Measurements from ENCODE around the gene C1QTNF1. TPM values are rescaled to one million over a fixed set of nuclear protein-coding genes. Genes with fewer than 3 reads are reported as not detected.

C1QTNF1 gene
- total RNA-seq, 2 experiments from 2014 or later = not detected

DNA sequence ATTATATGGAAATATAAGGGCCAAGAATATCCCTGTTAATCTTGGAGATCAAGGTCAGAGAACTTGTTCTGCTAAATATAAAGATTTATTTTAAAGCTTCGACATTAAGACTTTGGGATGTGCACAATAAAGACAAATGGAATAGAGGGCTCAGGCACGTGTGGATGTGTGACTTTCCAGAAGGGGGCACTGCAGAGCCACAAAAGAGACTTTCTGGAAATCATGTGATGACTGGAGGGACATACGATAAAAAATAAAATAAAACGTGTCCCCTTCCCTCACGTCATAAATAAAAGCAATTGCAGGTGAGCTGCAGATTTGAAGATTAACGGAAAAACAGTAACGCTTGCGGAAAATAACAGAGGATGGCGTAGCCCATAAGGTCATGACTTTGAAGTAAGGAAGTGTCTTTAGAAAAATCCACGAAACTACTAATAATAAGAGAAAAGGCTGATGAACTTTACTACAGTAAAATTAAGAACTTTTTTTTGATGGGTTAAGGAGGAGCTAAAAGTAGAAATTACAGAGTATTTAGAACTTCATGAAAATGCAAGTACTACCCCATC, 41.2 kb downstream of the C1QTNF1 start:
- no peaks in the 10 kb centered on the region for H3K36me3 Mint-ChIP-seq (ENCODE audit: low read depth)
- no peaks in the 10 kb centered on the region for H3K27me3 Mint-ChIP-seq
- no peak for ATAC-seq (ENCODE audit: poor library complexity)
- H3K27ac Mint-ChIP-seq = no peak overlapping the region
- peaks cover 3% of the 10 kb centered on the region for H3K4me1 Mint-ChIP-seq (ENCODE audit: low read depth)
- TF ChIP-seq, protein P1, sequence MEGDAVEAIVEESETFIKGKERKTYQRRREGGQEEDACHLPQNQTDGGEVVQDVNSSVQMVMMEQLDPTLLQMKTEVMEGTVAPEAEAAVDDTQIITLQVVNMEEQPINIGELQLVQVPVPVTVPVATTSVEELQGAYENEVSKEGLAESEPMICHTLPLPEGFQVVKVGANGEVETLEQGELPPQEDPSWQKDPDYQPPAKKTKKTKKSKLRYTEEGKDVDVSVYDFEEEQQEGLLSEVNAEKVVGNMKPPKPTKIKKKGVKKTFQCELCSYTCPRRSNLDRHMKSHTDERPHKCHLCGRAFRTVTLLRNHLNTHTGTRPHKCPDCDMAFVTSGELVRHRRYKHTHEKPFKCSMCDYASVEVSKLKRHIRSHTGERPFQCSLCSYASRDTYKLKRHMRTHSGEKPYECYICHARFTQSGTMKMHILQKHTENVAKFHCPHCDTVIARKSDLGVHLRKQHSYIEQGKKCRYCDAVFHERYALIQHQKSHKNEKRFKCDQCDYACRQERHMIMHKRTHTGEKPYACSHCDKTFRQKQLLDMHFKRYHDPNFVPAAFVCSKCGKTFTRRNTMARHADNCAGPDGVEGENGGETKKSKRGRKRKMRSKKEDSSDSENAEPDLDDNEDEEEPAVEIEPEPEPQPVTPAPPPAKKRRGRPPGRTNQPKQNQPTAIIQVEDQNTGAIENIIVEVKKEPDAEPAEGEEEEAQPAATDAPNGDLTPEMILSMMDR (IDR thresholded peaks at IDR 0.05) = peak; percentile 48
- no peaks in the 10 kb centered on the region for H3K4me1 ChIP-seq (ENCODE audit: insufficient read depth, low read length)
- no peaks in the 10 kb centered on the region for H3K9me3 Mint-ChIP-seq
- DNase-seq = peak in 13 of 14 experiments; percentile 40 to 80 (median 49)
- no peaks in the 10 kb centered on the region for H3K9me3 ChIP-seq (ENCODE audit: control insufficient read depth in 1 of 2, insufficient read depth in 1 of 2, low read length in 2 of 2)
- H3K27me3 ChIP-seq (ENCODE audit: control insufficient read depth in 1 of 2, insufficient read depth in 2 of 2, low read length in 2 of 2) = no peaks in the 10 kb centered on the region
- H3K4me3 ChIP-seq (ENCODE audit: low read length) = no peak overlapping the region
- no peak overlapping the region for H3K27ac ChIP-seq (ENCODE audit: low read depth in 1 of 2, low read length in 2 of 2)
- H3K4me3 Mint-ChIP-seq = no peak overlapping the region
- ChIA-PET CTCF (interaction anchor here (0.8 to 1.8 kb wide), 8 partner anchors 9 to 336 kb away, joined by 3 to 9 read pairs (median 4); partner anchors contain the start of gene ENGASE), POLR2A (no interaction called here)
- no peaks in the 10 kb centered on the region for H3K36me3 ChIP-seq (ENCODE audit: insufficient read depth, low read length)
- intact Hi-C loops (cut with DNase I, micrococcal nuclease) = no loop called here

DNA sequence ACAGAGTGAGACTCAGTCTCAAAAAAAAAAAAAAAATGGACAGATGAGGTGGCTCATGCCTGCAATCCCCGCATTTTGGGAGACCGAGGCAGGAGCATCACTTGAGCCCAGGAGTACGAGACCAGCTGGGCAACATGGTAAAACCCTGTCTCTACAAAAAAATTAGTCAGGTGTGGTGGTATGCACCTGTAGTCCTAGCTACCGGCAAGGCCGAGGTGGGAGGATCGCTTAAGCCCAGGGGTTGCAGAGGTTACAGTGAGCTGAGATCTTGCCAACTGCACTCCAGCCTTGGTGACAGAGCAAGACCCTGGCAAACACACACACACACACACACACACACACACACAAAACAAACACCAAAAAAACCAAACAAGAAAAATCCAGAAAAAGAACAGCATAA, 43.0 kb downstream of the C1QTNF1 start:
- ChIA-PET CTCF (interaction anchor here (1.0 to 1.8 kb wide), 3 partner anchors 21 to 327 kb away, joined by 3 to 5 read pairs (median 4); no protein-coding TSS in a partner anchor), POLR2A (no interaction called here)
- Mint-ChIP-seq H3K4me1 (ENCODE audit: low read depth) (peaks cover 3% of the 10 kb centered on the region), H3K27me3 (no peaks in the 10 kb centered on the region), H3K9me3 (no peaks in the 10 kb centered on the region), H3K36me3 (ENCODE audit: low read depth) (no peaks in the 10 kb centered on the region), H3K27ac (no peak overlapping the region), H3K4me3 (no peak overlapping the region)
- no peaks in the 10 kb centered on the region for H3K27me3 ChIP-seq (ENCODE audit: control insufficient read depth in 1 of 2, insufficient read depth in 2 of 2, low read length in 2 of 2)
- no peaks in the 10 kb centered on the region for H3K9me3 ChIP-seq (ENCODE audit: control insufficient read depth in 1 of 2, insufficient read depth in 1 of 2, low read length in 2 of 2)
- TF ChIP-seq, protein P1 (IDR thresholded peaks at IDR 0.05) = no peak
- intact Hi-C loops (cut with DNase I, micrococcal nuclease) = no loop called here
- H3K36me3 ChIP-seq (ENCODE audit: insufficient read depth, low read length) = no peaks in the 10 kb centered on the region
- no peaks in the 10 kb centered on the region for H3K4me1 ChIP-seq (ENCODE audit: insufficient read depth, low read length)
- no peak for DNase-seq
- ATAC-seq (ENCODE audit: poor library complexity) = no peak
- H3K4me3 ChIP-seq (ENCODE audit: low read length) = no peak overlapping the region
- H3K27ac ChIP-seq (ENCODE audit: low read depth in 1 of 2, low read length in 2 of 2) = no peak overlapping the region

DNA sequence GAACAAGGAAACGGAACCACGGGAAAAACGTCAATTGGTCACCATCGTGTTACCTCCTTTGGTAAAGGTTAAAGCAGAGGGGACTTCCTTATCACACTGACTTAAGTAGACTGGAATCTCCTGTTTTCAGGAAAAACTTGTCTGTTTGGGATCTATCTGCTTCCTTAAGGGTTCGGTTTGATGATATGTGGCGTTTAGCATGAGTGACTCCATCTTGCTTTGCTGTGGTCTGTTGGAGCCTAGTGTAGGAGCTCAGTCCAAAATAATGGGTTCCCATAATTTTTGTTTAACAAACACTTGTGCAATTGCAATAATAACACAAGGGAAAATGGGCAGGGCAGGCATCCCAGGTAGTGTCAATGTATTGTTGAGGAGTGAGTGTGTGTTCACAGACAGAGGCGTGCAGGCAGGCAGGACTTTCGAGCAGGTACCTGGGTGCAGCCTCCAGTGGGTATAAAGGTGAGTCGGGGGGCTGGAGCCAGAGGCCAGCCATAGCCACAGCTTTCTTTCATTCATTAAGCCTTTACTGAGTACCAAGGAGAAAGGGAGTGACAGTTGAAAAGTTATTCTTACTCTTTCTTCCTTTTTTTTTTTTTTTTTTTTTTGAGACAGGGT, 46.4 kb downstream of the C1QTNF1 start:
- Histone ChIP-seq H3K27me3 (ENCODE audit: control insufficient read depth in 1 of 2, insufficient read depth in 2 of 2, low read length in 2 of 2) (no peaks in the 10 kb centered on the region), H3K27ac (ENCODE audit: low read depth in 1 of 2, low read length in 2 of 2) (no peak overlapping the region), H3K4me3 (ENCODE audit: low read length) (no peak overlapping the region), H3K9me3 (ENCODE audit: control insufficient read depth in 1 of 2, insufficient read depth in 1 of 2, low read length in 2 of 2) (no peaks in the 10 kb centered on the region), H3K4me1 (ENCODE audit: insufficient read depth, low read length) (peaks cover 15% of the 10 kb centered on the region), H3K36me3 (ENCODE audit: insufficient read depth, low read length) (no peaks in the 10 kb centered on the region)
- POLR2A ChIA-PET = no interaction called here
- no peaks in the 10 kb centered on the region for H3K27me3 Mint-ChIP-seq
- intact Hi-C loops (cut with DNase I, micrococcal nuclease) = loop anchor here in 1 of 2 experiments (10.0 kb wide), 1 partner anchor 924 kb away; no protein-coding TSS in a partner anchor
- TF ChIP-seq, protein P1 (IDR thresholded peaks at IDR 0.05) = no peak
- ATAC-seq (ENCODE audit: poor library complexity) (no peak), DNase-seq (no peak)
- peaks cover 8% of the 10 kb centered on the region for H3K4me1 Mint-ChIP-seq (ENCODE audit: low read depth)
- no peaks in the 10 kb centered on the region for H3K9me3 Mint-ChIP-seq
- no peak overlapping the region for H3K27ac Mint-ChIP-seq
- H3K4me3 Mint-ChIP-seq = peak overlapping the region; percentile 21
- CTCF ChIA-PET = interaction anchor here (0.6 kb wide), 1 partner anchor 321 kb away, joined by 4 read pairs; no protein-coding TSS in a partner anchor
- peaks cover under 1% of the 10 kb centered on the region for H3K36me3 Mint-ChIP-seq (ENCODE audit: low read depth)

Measured in CD4-positive, alpha-beta T cell (primary cell).